Ectodermal cell (in vitro differentiated cells): ENCODE data around the gene C1orf21.

ENCODE experiments used
- H3K27ac ChIP-seq: 2 replicates; pipeline ENCODE4 v1.7.0; 2013; ENCODE audit warnings: mild to moderate bottlenecking, low read depth, low read length; ENCODE audit not compliant: insufficient read depth, poor library complexity, severe bottlenecking
- H3K27me3 ChIP-seq: 2 replicates; pipeline ENCODE4 v1.7.0; 2013; ENCODE audit warnings: mild to moderate bottlenecking, low read length; ENCODE audit not compliant: insufficient read depth, control insufficient read depth, poor library complexity, severe bottlenecking
- H3K36me3 ChIP-seq: one replicate; pipeline ENCODE4 v1.7.0; 2013; ENCODE audit warnings: low read length; ENCODE audit not compliant: control insufficient read depth, insufficient read depth
- H3K4me1 ChIP-seq: one replicate; pipeline ENCODE4 v1.7.0; 2013; ENCODE audit warnings: low read length; ENCODE audit not compliant: control insufficient read depth, insufficient read depth
- H3K4me3 ChIP-seq: 2 replicates; pipeline ENCODE4 v1.7.0; 2013; ENCODE audit warnings: low read depth, low read length, control low read depth; ENCODE audit not compliant: insufficient read depth
- H3K9me3 ChIP-seq: 2 replicates; pipeline ENCODE4 v1.7.0; 2013; ENCODE audit warnings: mild to moderate bottlenecking, low read length, moderate library complexity; ENCODE audit not compliant: control insufficient read depth
- WGBS, 2 experiments: methylation state at CpG; one replicate each; pipeline ENCODE4 v1.1.7; 2013; ENCODE audit warnings: missing lambda C conversion rate in 2 of 2; 5-methylcytosine and 5-hydroxymethylcytosine counted together

C1orf21 gene

GRCh38 chr1:184442260-184442659 is 55.4 kb downstream of the C1orf21 start:
- no peaks in the 10 kb centered on the region for H3K4me1 ChIP-seq
- no peak overlapping the region for H3K27ac ChIP-seq
- H3K36me3 ChIP-seq = no peaks in the 10 kb centered on the region
- no peaks in the 10 kb centered on the region for H3K9me3 ChIP-seq
- H3K27me3 ChIP-seq = no peaks in the 10 kb centered on the region
- 96% methylated on average over 3 of the region's 3 CpGs for WGBS, 2 experiments
- H3K4me3 ChIP-seq = no peak overlapping the region

DNA sequence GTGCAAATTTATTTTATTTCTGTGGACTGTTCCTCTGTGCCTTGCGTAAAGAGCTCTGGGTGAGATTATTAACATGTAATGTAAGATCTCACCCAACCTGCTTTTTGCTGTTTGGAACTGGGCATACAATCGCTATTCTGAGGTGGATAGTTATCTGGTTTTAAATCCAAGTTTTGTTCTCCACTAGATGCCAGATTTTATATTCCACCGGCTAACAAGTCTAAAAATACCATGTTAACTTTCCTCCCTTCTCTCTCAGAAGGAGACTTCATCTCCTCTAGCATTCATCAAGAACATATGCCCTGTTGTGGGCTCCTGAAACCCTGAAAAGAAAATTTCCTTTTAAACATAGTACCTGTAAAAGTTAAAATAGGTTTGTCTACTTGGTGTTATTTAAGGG is 56.4 kb downstream of the C1orf21 start:
- Histone ChIP-seq H3K36me3 (no peaks in the 10 kb centered on the region), H3K27ac (no peak overlapping the region), H3K4me3 (no peak overlapping the region), H3K27me3 (no peaks in the 10 kb centered on the region), H3K4me1 (no peaks in the 10 kb centered on the region), H3K9me3 (no peaks in the 10 kb centered on the region)
- WGBS, 2 experiments = 94 to 100% methylated on average over 3 of the region's 3 CpGs

- Histone ChIP-seq H3K4me3 (no peak overlapping the region), H3K9me3 (no peaks in the 10 kb centered on the region), H3K4me1 (no peaks in the 10 kb centered on the region), H3K36me3 (no peaks in the 10 kb centered on the region), H3K27ac (no peak overlapping the region), H3K27me3 (no peaks in the 10 kb centered on the region)
- 95 to 100% methylated on average over 1 of the region's 1 CpG for WGBS, 2 experiments
Measured at GRCh38 chr1:184443624-184444023, 56.8 kb downstream of the C1orf21 start.

DNA sequence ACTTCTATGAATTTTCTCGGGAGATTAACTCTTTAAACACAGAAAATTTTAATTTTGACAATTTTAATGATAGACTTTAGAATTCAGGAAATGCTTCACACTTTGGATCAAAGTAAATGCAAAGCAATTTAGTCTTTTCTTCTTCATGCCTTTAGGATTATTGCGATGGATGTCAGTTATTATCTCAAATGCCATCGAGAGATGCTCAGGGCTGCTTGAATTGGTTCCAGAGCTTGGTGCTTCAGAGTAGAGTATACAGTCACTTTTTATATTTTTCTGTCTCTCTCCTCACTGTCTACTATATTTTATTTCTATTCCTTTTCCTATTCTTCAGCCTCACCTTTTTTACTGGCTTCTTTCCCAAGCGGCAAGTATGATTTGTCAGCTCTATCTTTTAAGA is 59.2 kb downstream of the C1orf21 start:
- Histone ChIP-seq H3K36me3 (no peaks in the 10 kb centered on the region), H3K4me1 (no peaks in the 10 kb centered on the region), H3K27ac (no peak overlapping the region), H3K9me3 (no peaks in the 10 kb centered on the region), H3K4me3 (no peak overlapping the region), H3K27me3 (no peaks in the 10 kb centered on the region)
- 92 to 96% methylated on average over 3 of the region's 4 CpGs for WGBS, 2 experiments

DNA sequence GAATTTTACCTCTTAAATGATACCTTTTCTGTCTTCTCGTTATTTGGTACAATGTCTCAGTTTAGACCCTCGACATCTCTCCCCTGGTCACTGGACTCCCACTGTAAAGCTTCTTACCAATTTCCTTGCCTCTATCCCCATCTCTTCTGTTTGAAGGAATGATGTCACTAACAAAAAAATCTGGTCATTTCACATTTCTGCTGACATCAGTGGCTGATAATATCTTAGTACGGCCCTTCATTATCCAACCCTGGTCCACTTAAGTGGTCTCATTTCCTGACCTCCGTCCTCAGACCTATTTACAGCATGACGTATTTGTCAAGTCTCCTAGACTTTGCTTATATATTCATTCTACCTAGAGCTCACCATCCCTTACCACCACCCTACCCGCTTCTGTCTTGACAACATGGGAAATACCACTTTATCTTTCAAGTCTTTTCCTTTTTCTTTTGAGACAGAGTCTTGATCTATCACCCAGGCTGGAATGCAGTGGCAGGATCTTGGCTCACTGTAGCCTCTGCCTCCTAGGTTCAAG is 60.9 kb downstream of the C1orf21 start:
- no peaks in the 10 kb centered on the region for H3K4me1 ChIP-seq
- H3K27ac ChIP-seq = no peak overlapping the region
- H3K9me3 ChIP-seq = no peaks in the 10 kb centered on the region
- H3K27me3 ChIP-seq = no peaks in the 10 kb centered on the region
- 91 to 95% methylated on average over 6 of the region's 6 CpGs for WGBS, 2 experiments
- H3K4me3 ChIP-seq = no peak overlapping the region
- no peaks in the 10 kb centered on the region for H3K36me3 ChIP-seq

- Histone ChIP-seq H3K9me3 (no peaks in the 10 kb centered on the region), H3K36me3 (no peaks in the 10 kb centered on the region), H3K27ac (no peak overlapping the region), H3K4me1 (no peaks in the 10 kb centered on the region), H3K27me3 (no peaks in the 10 kb centered on the region), H3K4me3 (no peak overlapping the region)
- 93 to 96% methylated on average over 4 of the region's 4 CpGs for WGBS, 2 experiments
Measured at GRCh38 chr1:184449916-184450315, 63.1 kb downstream of the C1orf21 start.

DNA sequence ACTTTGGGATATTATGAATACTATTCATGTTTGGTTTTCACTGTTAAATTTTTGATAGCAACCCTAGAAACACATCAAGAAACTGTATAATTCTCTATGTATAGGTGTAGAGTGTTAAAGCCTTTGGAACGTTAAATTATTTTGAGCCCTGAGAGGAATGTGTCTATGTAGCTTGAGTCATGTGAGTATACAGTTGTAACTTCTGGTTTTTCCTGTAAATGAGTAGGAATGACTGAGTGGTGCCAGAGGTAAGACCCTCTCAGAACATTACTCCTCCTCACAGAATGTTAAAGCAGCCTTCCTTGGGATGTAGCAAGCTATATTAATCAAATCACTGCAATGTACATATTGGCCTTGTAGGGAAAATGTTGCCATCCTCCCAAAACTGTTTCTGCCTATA is 69.0 kb downstream of the C1orf21 start:
- Histone ChIP-seq H3K9me3 (no peaks in the 10 kb centered on the region), H3K27me3 (no peaks in the 10 kb centered on the region), H3K27ac (no peak overlapping the region), H3K36me3 (no peaks in the 10 kb centered on the region), H3K4me1 (peaks cover 10% of the 10 kb centered on the region), H3K4me3 (no peak overlapping the region)
- WGBS, 2 experiments = 91% methylated on average over 1 of the region's 1 CpG

DNA sequence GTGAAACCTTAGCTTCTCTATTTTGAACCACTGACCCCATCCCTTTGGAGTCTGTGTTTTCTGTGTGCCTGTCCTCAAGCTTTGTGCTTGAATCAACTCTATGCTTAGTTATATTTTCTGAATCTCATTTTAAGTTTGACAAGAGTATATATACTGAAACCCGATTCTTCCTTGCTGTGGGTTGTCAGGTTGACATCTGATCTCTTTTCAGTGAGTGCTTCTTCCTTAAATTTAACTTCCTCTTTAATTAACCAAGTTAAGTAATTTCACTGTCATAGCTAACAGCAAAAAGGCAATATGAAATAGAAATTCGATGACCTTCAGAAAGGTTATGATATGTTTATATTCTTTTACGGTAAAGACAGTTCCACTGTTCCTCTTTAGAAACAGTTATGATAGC is 69.4 kb downstream of the C1orf21 start:
- Histone ChIP-seq H3K36me3 (no peaks in the 10 kb centered on the region), H3K9me3 (no peaks in the 10 kb centered on the region), H3K27me3 (no peaks in the 10 kb centered on the region), H3K4me1 (peaks cover 10% of the 10 kb centered on the region), H3K4me3 (no peak overlapping the region), H3K27ac (no peak overlapping the region)
- WGBS, 2 experiments = 93 to 100% methylated on average over 3 of the region's 3 CpGs

GRCh38 chr1:184457500-184457899 is 70.7 kb downstream of the C1orf21 start:
- no peaks in the 10 kb centered on the region for H3K27me3 ChIP-seq
- no peaks in the 10 kb centered on the region for H3K36me3 ChIP-seq
- H3K27ac ChIP-seq = no peak overlapping the region
- H3K9me3 ChIP-seq = no peaks in the 10 kb centered on the region
- H3K4me1 ChIP-seq = peaks cover 10% of the 10 kb centered on the region
- 91 to 92% methylated on average over 2 to 3 of the region's 3 CpGs for WGBS, 2 experiments
- no peak overlapping the region for H3K4me3 ChIP-seq

DNA sequence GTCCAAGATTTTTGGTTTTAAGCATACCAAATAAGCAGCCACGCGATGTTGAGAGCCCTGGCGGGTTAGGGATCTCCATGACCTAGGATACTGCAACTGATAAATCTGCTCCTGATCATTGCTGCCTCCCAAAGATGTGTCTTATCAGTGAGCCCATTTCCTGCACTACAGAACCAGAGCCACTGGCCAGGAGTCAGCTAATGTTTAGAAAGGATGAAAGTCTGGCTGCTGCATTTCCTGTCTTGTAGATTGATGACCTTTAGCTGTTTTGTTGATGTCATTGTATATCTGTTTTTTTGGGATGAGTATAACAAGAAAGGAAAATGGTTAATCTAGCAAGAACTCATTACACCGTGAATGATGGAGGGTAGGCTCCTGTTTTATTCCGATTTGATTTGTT is 74.5 kb downstream of the C1orf21 start:
- Histone ChIP-seq H3K27ac (no peak overlapping the region), H3K27me3 (no peaks in the 10 kb centered on the region), H3K4me1 (peaks cover 10% of the 10 kb centered on the region), H3K9me3 (no peaks in the 10 kb centered on the region), H3K4me3 (no peak overlapping the region), H3K36me3 (no peaks in the 10 kb centered on the region)
- 95 to 98% methylated on average over 5 of the region's 5 CpGs for WGBS, 2 experiments

DNA sequence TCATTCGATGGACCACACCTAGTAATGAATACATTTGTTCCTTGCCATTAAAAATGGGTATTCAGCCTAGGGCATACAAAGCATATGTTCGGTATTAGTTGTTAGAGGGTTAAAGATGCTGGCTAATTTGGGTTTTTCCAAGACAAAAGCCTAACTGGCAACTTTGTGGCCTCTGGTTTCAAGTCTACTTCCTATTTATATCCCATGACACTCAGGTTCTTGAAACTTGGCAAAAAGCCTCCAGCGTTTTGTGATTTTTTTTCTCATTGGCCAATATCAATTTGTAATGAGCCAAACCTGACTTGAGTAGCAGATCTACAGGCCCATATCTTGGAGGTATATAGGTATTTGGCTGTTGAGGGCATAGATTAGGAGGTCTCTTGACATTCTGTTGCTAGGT is 75.3 kb downstream of the C1orf21 start:
- Histone ChIP-seq H3K27ac (no peak overlapping the region), H3K36me3 (no peaks in the 10 kb centered on the region), H3K4me1 (peaks cover 10% of the 10 kb centered on the region), H3K9me3 (no peaks in the 10 kb centered on the region), H3K4me3 (no peak overlapping the region), H3K27me3 (no peaks in the 10 kb centered on the region)
- WGBS, 2 experiments = 90 to 95% methylated on average over 2 to 3 of the region's 3 CpGs
